Muscle of back (tissue), 11 donors: Measurements from ENCODE around the gene NKG7. TPM values are rescaled to one million over a fixed set of nuclear protein-coding genes. Genes with fewer than 3 reads are reported as not detected.

Source experiments
- DNase-seq, 3 donors: peaks; one replicate each; pipeline versions ENCODE4 v3.0.0 to v3.0.0-alpha.2; 2013
- polyA plus RNA-seq, 10 donors: library from polyadenylated mRNA; unstranded; fragments of 120-200 nt; gene quantifications; one replicate each; pipeline ENCODE4 v1.2.1, GENCODE V29; 2013; ENCODE audit not compliant: insufficient read length in 10 of 10

The NKG7 gene
- polyA plus RNA-seq, 10 donors: 1.2 to 5.1 (median 2.2) TPM

GRCh38 chr19:51392701-51393100 lies 20.2 kb upstream of the NKG7 start:
- DNase-seq: no peak

- no peak for DNase-seq
These were observed 18.7 kb upstream of the NKG7 start for GRCh38 chr19:51391073-51391611.

DNA sequence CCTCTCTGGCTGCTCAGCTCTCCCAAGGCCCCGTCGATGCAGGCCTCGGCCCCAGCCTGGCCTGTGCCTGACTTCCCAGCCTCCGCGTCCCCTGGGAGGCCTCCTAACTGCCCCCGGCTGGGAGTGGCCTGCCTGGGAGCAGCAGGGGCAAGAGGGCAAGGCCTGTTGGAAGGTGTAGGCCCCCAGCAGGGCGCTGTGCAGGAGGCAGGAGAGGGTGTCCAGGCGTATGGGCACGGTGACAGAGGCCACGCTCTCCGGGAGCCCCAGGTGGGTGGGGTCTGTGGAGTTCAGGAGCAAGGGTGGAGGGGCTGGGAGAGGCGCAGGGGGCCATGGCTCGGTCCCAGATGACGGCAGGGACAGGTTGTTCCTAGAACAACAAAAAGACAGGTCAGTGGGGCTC lies 16.7 kb upstream of the NKG7 start:
- DNase-seq: no peak

DNA sequence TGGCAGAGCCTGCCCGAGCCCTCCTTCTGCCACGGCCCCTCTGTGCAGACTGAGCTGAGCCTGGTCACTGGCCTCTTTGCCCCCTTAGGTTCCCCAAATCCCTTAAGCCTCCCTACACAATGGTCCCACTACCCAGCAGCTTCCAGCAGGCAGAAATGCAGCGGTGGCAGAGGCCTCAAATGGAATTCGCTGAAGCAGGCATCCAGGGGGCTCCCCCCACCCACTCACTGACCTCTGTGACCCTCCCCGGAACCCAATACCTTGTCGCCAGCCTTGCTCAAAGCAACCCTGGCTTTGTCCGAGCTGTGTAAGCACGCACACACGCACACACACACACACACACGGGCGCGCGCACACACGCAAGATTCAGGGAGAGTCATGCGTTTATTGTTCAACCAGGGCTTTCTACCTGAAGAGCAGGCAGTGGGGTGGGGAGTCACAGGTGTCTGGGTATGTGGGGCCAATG lies 15.5 kb upstream of the NKG7 start, which contains the start of gene LIM2:
Gene LIM2 (minus strand): TSS at position 51 of the 466 bp plus-strand sequence. CDS start 531 bp downstream, outside the sequence.
- no peak for DNase-seq

DNA sequence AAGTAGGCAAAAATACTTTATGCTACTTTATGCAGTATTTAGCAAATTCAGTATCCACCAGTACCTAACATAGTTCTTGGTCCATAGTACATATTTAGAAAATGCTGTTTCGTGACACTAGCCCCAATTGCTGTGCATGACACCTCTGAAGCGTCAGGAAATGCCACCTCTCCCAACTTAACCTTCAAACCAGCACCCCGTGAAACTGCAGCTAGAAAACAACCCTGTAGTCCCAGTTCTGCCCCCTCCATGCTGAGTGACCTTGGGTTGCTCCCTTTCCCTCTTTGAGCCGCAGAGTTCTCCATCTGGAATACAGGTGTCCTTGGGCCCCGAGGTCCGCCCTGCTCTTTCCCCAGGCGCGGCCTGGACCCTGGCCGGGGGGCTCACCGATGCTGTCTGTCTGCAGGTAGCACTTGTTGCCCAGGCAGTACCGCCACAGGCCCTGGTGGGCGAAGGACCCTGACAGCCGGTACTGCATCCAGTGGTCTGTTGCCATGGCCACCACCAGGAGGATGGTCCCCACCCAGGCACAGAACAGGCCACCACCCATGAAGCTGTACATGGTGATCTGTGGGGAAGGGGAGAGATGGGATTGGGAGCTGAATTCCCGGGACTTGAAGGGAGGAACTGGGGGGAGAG lies 14.5 kb upstream of the NKG7 start:
- DNase-seq: no peak

- no peak for DNase-seq
These were observed 9.6 kb upstream of the NKG7 start for GRCh38 chr19:51382004-51382403.

GRCh38 chr19:51380379-51380778 lies 7.9 kb upstream of the NKG7 start:
- no peak for DNase-seq

GRCh38 chr19:51377422-51377821 lies 5.0 kb upstream of the NKG7 start:
- DNase-seq: no peak

- no peak for DNase-seq
These were observed 3.2 kb upstream of the NKG7 start for GRCh38 chr19:51375504-51376221.

DNA sequence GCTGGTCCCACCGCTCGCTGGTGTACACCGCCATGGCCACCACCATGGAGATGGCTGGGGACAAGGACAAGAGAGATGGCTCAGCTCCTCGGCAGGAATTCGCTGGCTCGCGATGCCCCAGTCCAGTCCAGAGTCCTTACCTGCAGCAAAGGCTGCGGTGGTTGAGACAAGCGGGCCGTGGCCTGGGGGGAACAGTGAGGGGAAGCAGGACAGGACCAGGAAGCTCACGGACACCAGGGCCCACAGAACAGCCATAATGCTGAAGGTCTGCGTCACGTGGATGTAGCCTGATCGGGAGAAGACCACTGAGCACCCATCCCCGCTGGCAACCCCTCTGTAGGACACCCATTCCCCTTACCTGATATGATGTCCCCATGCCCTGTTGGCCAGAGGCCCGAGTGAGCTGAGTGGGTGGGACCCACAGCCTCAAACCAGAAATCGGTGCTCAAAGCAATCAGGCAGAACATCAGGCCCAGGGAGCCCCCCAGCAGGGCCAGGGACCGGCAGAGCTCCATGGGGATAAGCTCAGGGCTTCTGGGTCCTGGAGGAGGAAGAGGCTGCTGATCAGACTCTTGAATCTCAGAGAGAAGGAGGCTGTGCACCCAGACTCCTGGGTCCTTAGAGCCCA lies 319 bp downstream of the NKG7 start:
- no peak for DNase-seq

- DNase-seq: no peak
These were observed 1.2 kb downstream of the NKG7 start for GRCh38 chr19:51371186-51371690.

DNA sequence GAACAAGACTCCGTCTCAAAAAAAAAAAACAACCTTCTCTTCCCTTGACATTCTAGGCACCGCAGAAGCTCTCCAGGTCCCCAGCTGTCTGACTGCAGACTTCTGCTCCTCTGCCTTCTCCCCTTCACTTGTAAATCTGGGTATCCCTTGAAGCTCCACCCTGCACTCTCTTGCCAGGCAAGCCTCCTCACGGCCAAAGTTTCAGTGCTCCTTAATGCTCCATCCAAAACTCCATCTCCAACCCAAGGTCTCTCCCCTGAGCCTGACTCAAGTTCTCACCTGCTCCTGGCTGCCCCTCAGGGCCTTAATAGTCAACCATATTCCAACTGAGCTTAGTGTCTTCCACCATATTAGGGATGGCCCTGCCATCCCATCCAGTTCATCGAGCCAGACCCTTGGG lies 2.2 kb downstream of the NKG7 start:
- no peak for DNase-seq

DNA sequence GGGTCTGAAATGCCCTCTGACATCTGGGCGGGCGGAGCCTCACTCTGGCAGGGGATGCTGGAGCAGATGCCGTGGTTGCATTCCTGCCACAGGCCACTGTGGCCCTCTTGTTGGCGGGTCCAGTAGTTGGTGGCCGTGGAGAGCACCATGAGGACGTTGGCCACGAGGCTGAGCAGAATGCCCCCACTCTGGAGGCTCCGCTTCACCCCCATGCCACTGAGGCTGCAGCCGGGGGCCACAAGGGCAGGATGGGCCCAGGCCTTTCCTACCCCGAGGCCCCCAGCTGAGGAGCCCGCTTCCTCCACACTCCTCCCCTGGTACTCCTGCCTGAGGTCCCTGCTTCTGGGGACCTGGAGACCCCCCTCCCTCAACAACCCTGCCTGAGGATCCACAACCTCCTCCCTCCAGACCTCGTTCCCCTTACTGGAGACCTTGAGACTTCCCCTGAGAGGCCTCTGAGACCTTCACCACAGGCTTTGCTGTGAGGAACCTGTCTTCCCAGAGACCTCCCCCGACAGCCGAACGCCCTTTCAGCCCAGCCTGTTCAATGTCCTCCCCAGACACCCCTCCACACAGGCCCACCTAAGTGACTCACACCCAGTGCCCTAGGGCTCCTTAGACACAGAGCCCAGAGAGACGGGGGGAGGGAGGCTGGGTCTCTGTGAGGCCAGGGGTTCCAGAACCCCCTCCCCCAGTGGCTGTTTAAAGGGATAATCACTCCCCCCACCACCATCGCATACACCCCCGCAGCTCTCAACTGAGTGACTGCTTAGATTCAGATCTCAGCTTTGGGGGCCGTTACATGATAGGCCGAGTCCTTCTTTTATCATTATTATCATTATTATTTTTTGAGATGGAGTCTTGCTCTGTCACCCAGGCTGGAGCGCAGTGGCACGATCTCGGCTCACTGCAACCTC lies 3.8 kb downstream of the NKG7 start, which contains the start of gene CLDND2:
Gene CLDND2 (minus strand): TSS at position 638 of the 917 bp plus-strand sequence. CDS start 426 bp downstream, at position 212.
- DNase-seq: peak in 2 of 3 donors; percentile 10 to 41

DNA sequence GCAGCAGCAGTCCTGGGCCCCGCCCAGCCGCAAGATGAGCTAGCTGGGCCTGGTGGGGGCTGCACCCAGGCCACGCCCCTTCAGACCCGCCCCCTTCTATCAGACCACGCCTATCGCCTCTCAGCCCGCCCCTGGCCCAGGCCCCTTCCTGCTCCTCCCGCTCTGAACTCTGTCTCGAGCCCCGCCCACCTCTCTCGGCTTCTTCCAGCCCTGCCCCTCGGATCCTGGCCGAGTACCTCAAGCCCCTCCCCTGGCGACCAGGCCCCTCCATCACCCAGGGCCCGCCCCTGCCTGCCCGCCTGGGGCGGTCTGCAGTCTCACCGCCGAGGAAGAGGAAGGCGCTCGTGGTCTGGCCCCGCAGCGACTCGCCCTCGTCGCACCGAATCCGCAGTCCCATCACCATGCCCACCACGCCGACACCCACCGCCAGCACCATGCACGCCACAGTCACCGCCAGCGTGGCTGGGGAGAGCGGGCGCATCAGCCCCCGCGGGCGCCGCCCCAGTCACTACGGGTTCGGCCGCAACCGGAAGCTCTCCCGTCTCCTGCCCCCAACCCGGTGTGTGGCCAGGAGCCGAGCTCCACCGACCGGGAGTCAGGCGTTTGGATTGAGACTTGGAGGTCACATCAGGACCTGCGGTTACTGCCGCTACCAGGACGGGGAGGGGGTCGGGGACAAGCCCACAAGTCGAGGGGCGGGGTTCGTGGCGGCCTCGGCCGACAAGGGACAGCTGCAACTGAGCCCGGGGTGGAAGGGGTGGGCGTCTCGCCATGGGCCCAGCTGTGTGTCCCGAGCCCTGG lies 4.7 kb downstream of the NKG7 start:
- peak; percentile 98 to 99 (median 99) for DNase-seq

DNA sequence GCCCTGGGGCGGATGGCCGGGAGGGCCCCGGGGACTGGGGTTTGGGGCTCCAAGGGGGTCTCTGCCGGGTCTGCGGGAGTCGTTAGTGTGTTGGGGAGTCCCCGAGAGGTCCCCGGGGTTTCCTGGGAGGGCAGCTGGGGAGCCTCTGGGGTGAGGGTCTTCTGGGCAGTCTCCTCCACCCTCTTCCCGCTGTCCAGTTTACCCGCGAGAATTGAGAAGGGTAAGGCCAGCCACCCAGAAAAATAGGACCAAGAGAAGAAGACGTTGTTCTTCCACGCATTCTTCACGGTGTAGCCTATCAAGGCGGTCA lies 5.2 kb downstream of the NKG7 start:
- DNase-seq: no peak

GRCh38 chr19:51366389-51367254 lies 5.8 kb downstream of the NKG7 start:
- DNase-seq: peak; percentile 97 to 99 (median 98)

DNA sequence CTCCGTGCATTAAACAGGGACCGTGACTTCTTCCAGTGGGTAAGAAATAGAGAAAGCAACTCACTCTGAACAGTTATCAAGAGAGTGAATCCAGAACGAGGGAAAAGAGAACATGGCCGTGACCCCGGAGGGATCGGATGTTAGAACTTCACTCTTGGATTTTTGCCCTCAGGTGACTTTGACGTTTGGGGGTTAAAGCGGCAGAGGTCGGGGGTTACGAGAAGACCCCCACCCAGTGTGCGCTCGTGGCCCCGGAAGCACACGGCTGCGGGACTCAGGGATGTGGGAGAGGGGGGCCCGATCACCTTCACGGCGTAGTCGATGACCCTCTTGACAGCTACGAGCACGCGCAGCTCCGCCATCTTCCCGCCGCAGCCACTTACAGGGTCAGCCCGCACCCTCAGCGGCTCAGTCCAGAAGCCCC lies 6.5 kb downstream of the NKG7 start, which contains the start of gene ETFB:
Gene ETFB (minus strand): TSS at position 424 of the 424 bp plus-strand sequence. CDS start 62 bp downstream, at position 362.
- no peak for DNase-seq

DNA sequence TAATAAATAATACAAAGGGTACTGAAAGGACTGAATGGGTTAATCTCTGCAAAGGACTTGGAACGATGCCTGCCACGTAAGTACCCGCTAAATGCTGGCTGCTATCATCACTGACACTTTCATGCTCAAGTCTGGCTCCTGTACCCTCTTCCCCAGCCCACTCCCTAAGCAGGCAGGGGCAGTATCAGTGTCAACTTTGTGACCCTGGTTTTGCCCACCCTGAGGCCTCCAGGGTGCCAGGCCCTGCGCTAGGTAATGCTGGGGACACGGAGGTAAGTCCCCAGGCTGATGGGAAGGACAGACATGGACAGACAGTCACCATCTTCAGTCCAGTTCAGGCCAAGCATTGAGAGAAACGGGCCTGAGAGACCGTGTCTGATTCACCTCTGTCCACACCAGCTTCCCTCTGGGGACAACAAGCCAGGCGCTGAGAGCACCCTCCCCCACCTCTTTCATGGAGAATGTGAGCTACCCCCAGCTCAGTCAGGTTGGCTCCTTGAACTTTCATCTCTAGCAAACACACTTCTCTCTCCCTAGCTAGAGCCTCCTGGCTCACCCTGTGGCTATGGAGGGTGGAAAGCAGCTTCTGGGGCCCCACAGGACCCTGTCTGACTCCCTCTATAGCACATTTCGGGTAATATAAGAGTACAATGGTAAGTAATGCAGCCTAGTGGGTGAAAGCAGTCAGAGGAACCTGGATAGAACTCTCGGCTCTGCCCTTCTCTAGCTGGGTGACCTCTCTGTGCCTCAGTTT lies 7.1 kb downstream of the NKG7 start:
- peak; percentile 14 to 55 (median 15) for DNase-seq
